K562 (cell line): ENCODE data around the gene DPAGT1. TPM values are rescaled to one million over a fixed set of nuclear protein-coding genes. Genes with fewer than 3 reads are reported as not detected.
A peak's percentile ranks its signal among the peaks of the same experiment; 100 is the strongest.

Experiments
- CLOCK ChIP-seq: fragments of 250-450 bp; sonication (Bioruptor Pico); IDR thresholded peaks from 2 replicates; pipeline ENCODE4 v1.4.0; 2020; ENCODE audit warnings: mild to moderate bottlenecking, moderate library complexity, borderline replicate concordance
- CTBP1 ChIP-seq: fragments of 450-650 bp; IDR thresholded peaks from 2 replicates; pipeline ENCODE4 v1.6.1; 2016; ENCODE audit warnings: borderline replicate concordance
- EGR1 ChIP-seq: fragments of 450-650 bp; conservative IDR thresholded peaks from 2 replicates; pipeline ENCODE4 v1.6.1; 2017; ENCODE audit warnings: mild to moderate bottlenecking
- FOXM1 ChIP-seq, 2 experiments: fragments of 450-650 bp in 1 of 2; sonication (generic) in 1 of 2; formaldehyde crosslinking in 1 of 2; IDR thresholded peaks; 2 replicates each; pipeline versions ENCODE4 v1.6.1 to v1.9.0; 2017 to 2022; ENCODE audit warnings: low read depth in 2 of 2, mild to moderate bottlenecking in 2 of 2, missing genetic modification reagents in 1 of 2, moderate library complexity in 1 of 2
- HMGN3 ChIP-seq: IDR thresholded peaks from 2 replicates; pipeline ENCODE4 v1.6.1; 2011; ENCODE audit warnings: borderline replicate concordance, low read depth, mild to moderate bottlenecking, mixed read lengths, low read length; ENCODE audit not compliant: insufficient read length; ENCODE audit errors: extremely low read depth
- MAFK ChIP-seq: IDR thresholded peaks from 2 replicates; pipeline ENCODE4 v1.6.1; 2011; ENCODE audit warnings: low read length, improper control_type of control experiment
- MED1 ChIP-seq: sonication (generic); formaldehyde crosslinking; IDR thresholded peaks from 2 replicates; pipeline ENCODE4 v1.8.1; 2023; ENCODE audit warnings: missing genetic modification reagents, borderline replicate concordance
- NCOA6 ChIP-seq: fragments of 450-650 bp; IDR thresholded peaks from 2 replicates; pipeline ENCODE4 v1.6.1; 2017; ENCODE audit warnings: mild to moderate bottlenecking
- NR3C1 ChIP-seq: sonication (generic); formaldehyde crosslinking; IDR thresholded peaks from 2 replicates; pipeline ENCODE4 v1.8.1; 2022; ENCODE audit warnings: missing genetic modification reagents
- POLR2A ChIP-seq: fragments of 450-650 bp; conservative IDR thresholded peaks from 2 replicates; pipeline ENCODE4 v1.6.1; 2016
- RB1 ChIP-seq: fragments of 450-650 bp; IDR thresholded peaks from 2 replicates; pipeline ENCODE4 v1.6.1; 2017; ENCODE audit warnings: low read depth, mild to moderate bottlenecking
- SMAD2 ChIP-seq: fragments of 150-350 bp; IDR thresholded peaks from 2 replicates; pipeline ENCODE4 v1.6.1; 2014; ENCODE audit warnings: low read depth, mild to moderate bottlenecking, low read length
- ZNF507 ChIP-seq: conservative IDR thresholded peaks from 2 replicates; pipeline ENCODE4 v1.6.1; 2017; ENCODE audit warnings: missing genetic modification characterization, missing compliant biosample characterization
- ZNF75A ChIP-seq: fragments of 450-650 bp; formaldehyde crosslinking; IDR thresholded peaks from 2 replicates; pipeline ENCODE4 v1.4.0; 2020; ENCODE audit warnings: mild to moderate bottlenecking
- ZNF785 ChIP-seq: fragments of 250-450 bp; sonication (Bioruptor Pico); IDR thresholded peaks from 2 replicates; pipeline ENCODE4 v1.4.0; 2020; ENCODE audit warnings: mild to moderate bottlenecking
- polyA plus RNA-seq, 8 experiments: library from polyadenylated mRNA; depleted of rRNA in 4 of 8; stranded (reverse) in 5 of 8; unstranded in 3 of 8; fragments of >200 nt; fragmentation: Nextera tagmentation in 2 of 8; fragmentation: Illumina TruSeq in 1 of 8; extraction: Ambion mirVana in 2 of 8; extraction: Trizol in 1 of 8; gene quantifications; 2 replicates each; pipeline versions ENCODE4 v1.2.1 to v1.2.3, GENCODE V29; 2011 to 2014; ENCODE audit warnings: inconsistent platforms in 1 of 8, missing spikeins in 1 of 8
- total RNA-seq, 7 experiments: library from RNA; depleted of rRNA in 6 of 7; stranded (reverse); fragments of >200 nt in 6 of 7; fragmentation: Illumina TruSeq in 2 of 7; extraction: Trizol in 2 of 7; gene quantifications; 2 replicates each; pipeline versions ENCODE4 v1.2.1 to v1.2.3, GENCODE V29; 2011 to 2021; ENCODE audit warnings: low replicate concordance in 1 of 7
- TF ChIP-seq, protein P1 (sequence below): fragments of 250-450 bp; sonication (Bioruptor Pico); IDR thresholded peaks from 2 replicates; pipeline ENCODE4 v1.9.0; 2021; ENCODE audit warnings: mild to moderate bottlenecking
- TF ChIP-seq, protein P2 (sequence below): fragments of 450-650 bp; formaldehyde crosslinking; IDR thresholded peaks from 2 replicates; pipeline ENCODE4 v1.4.0; 2020; ENCODE audit warnings: mild to moderate bottlenecking, mixed read lengths
- TF ChIP-seq, protein P3 (sequence below): fragments of 450-650 bp; IDR thresholded peaks from 2 replicates; pipeline ENCODE4 v1.6.1; 2017; ENCODE audit warnings: antibody characterized with exemption, mild to moderate bottlenecking
- TF ChIP-seq, protein P4 (sequence below): fragments of 250-450 bp; sonication (Bioruptor Pico); IDR thresholded peaks from 2 replicates; pipeline ENCODE4 v1.5.0; 2021; ENCODE audit warnings: mild to moderate bottlenecking, borderline replicate concordance

Gene DPAGT1
- total and polyA plus RNA-seq, 9 of the 15 experiments (the other 6 are each of a cell fraction or from before 2014, with no cell fraction given): 29.9 to 135 (median 85.0) TPM

- TF ChIP-seq RB1: no peak
- TF ChIP-seq ZNF507 (tag): no peak
- no peak for TF ChIP-seq MED1
- TF ChIP-seq SMAD2: no peak
- no peak for TF ChIP-seq EGR1
- no peak for TF ChIP-seq POLR2A
- TF ChIP-seq, protein P1, sequence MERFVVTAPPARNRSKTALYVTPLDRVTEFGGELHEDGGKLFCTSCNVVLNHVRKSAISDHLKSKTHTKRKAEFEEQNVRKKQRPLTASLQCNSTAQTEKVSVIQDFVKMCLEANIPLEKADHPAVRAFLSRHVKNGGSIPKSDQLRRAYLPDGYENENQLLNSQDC (CRISPR knock-in tag): no peak
- TF ChIP-seq, protein P2, sequence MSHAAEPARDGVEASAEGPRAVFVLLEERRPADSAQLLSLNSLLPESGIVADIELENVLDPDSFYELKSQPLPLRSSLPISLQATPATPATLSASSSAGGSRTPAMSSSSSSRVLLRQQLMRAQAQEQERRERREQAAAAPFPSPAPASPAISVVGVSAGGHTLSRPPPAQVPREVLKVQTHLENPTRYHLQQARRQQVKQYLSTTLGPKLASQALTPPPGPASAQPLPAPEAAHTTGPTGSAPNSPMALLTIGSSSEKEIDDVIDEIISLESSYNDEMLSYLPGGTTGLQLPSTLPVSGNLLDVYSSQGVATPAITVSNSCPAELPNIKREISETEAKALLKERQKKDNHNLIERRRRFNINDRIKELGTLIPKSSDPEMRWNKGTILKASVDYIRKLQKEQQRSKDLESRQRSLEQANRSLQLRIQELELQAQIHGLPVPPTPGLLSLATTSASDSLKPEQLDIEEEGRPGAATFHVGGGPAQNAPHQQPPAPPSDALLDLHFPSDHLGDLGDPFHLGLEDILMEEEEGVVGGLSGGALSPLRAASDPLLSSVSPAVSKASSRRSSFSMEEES (CRISPR knock-in tag): no peak
- TF ChIP-seq NR3C1 (CRISPR knock-in tag): no peak
- TF ChIP-seq NCOA6: no peak
- TF ChIP-seq FOXM1 (IDR thresholded peaks at IDR 0.05; ENCODE audit: low read depth): no peak
- no peak for TF ChIP-seq FOXM1 (CRISPR knock-in tag; IDR thresholded peaks at IDR 0.05; ENCODE audit: low read depth)
- TF ChIP-seq CTBP1: peak; percentile 50; the same call in 1 of the 2 replicates
- no peak for TF ChIP-seq HMGN3
- TF ChIP-seq CLOCK (CRISPR knock-in tag): no peak
- TF ChIP-seq, protein P3, sequence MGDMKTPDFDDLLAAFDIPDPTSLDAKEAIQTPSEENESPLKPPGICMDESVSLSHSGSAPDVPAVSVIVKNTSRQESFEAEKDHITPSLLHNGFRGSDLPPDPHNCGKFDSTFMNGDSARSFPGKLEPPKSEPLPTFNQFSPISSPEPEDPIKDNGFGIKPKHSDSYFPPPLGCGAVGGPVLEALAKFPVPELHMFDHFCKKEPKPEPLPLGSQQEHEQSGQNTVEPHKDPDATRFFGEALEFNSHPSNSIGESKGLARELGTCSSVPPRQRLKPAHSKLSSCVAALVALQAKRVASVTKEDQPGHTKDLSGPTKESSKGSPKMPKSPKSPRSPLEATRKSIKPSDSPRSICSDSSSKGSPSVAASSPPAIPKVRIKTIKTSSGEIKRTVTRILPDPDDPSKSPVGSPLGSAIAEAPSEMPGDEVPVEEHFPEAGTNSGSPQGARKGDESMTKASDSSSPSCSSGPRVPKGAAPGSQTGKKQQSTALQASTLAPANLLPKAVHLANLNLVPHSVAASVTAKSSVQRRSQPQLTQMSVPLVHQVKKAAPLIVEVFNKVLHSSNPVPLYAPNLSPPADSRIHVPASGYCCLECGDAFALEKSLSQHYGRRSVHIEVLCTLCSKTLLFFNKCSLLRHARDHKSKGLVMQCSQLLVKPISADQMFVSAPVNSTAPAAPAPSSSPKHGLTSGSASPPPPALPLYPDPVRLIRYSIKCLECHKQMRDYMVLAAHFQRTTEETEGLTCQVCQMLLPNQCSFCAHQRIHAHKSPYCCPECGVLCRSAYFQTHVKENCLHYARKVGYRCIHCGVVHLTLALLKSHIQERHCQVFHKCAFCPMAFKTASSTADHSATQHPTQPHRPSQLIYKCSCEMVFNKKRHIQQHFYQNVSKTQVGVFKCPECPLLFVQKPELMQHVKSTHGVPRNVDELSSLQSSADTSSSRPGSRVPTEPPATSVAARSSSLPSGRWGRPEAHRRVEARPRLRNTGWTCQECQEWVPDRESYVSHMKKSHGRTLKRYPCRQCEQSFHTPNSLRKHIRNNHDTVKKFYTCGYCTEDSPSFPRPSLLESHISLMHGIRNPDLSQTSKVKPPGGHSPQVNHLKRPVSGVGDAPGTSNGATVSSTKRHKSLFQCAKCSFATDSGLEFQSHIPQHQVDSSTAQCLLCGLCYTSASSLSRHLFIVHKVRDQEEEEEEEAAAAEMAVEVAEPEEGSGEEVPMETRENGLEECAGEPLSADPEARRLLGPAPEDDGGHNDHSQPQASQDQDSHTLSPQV: no peak
- TF ChIP-seq MAFK: peak; percentile 82
- TF ChIP-seq, protein P4, sequence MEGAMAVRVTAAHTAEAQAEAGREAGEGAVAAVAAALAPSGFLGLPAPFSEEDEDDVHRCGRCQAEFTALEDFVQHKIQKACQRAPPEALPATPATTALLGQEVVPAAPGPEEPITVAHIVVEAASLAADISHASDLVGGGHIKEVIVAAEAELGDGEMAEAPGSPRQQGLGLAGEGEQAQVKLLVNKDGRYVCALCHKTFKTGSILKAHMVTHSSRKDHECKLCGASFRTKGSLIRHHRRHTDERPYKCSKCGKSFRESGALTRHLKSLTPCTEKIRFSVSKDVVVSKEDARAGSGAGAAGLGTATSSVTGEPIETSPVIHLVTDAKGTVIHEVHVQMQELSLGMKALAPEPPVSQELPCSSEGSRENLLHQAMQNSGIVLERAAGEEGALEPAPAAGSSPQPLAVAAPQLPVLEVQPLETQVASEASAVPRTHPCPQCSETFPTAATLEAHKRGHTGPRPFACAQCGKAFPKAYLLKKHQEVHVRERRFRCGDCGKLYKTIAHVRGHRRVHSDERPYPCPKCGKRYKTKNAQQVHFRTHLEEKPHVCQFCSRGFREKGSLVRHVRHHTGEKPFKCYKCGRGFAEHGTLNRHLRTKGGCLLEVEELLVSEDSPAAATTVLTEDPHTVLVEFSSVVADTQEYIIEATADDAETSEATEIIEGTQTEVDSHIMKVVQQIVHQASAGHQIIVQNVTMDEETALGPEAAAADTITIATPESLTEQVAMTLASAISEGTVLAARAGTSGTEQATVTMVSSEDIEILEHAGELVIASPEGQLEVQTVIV (CRISPR knock-in tag): no peak
- TF ChIP-seq ZNF75A: no peak
- TF ChIP-seq ZNF785: no peak
These were observed 38.9 kb downstream of the DPAGT1 start (continued) for GRCh38 chr11:119062779-119063178.
